GM19025 (cell line): ENCODE measurements around the gene CD22.

Experiments
- ATAC-seq: cut with Tn5 transposase; IDR thresholded peaks from one replicate; pipeline ENCODE4 v1.9.1; 2021; ENCODE audit warnings: mild to moderate bottlenecking, low read depth, moderate library complexity; ENCODE audit not compliant: unreplicated experiment

The CD22 gene

GRCh38 chr19:35310811-35311465 is 18.0 kb upstream of the CD22 start:
- ATAC-seq, result no peak

GRCh38 chr19:35311901-35312665 is 16.9 kb upstream of the CD22 start:
- no peak for ATAC-seq

- ATAC-seq, result no peak
These were observed 15.4 kb upstream of the CD22 start for GRCh38 chr19:35313587-35313986.

DNA sequence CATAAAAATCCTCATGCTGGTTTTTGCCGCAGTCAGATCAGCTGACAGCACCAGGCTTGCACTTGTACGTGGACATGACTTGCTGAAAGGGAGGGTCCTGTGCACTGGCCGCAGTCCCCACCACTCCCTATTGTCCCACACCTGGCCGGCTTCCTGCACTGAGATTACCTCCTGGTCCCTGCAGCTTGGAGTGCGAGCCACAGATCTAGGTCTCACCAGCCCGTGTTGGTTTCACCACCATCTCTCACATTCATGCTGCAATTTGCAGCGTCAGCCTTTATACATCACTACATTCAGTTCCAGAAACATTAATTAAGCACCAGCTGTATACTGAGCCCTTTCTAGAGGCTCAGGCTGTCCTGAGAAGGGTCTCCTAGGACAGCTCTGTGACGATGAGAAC is 15.0 kb upstream of the CD22 start:
- no peak for ATAC-seq

DNA sequence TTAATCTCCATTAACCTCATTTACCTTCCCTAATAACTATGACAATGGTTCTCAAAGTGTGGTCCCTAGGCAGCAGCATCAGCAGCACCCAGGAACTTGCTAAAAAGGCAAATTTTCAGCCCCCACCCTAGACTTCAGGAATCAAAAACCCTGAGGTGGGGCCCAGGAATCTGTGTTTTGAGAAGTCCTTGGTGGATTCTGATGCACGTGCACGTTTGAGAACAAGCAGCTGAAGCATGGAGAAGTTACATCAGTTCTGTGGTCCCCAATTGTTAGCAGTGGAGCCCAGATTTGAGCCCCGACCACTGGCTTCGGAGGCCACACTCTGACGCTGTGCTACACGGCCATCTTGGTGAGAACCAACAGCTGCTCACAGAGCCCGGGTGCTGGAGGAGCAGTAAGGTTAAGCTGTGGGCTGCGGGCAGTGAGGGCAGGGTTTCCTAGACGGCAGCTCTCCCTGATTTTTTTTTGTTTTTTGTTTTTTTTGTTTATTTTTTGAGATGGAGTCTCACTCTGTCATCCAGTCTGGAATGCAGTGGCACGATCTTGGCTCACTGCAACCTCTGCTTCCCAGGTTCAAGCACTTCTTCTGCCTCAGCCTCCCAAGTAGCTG is 14.0 kb upstream of the CD22 start:
- ATAC-seq, result no peak

DNA sequence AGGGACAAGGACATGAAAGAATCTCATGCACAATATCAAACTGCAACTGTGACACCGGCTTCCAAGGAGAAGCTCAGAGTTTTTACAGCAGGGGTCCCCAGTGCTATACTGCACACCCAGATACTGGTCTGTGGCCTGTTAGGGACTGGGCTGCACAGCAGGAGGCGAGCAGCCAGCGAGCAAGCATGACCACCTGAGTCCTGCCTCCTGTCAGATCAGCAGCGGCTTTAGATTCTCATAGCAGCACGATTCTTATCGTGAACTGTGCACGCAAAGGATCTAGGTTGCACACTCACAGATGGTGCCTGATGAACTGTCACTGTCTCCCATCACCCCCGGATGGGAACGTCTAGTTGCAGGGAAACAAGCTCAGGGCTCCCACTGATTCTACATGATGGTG is 13.1 kb upstream of the CD22 start:
- ATAC-seq, result no peak

DNA sequence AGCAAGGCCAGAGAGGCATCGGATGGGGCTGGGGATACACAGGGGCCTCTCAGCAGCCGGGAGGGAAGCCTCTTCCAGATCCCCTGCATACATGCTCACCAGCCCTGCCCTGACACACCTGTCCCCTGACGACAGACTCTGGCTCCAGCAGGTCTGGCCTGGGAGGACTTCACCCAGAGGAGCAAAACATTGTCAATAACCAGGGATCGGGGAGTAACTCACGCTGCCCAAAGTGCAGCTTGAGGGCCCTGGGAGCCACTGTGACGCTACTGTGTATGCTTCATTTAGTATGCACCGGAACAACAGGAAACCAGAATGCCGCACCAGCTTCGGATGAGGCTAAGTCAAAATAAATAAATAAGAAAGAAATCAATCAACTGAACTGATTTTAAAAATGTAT is 12.4 kb upstream of the CD22 start:
- ATAC-seq, result no peak

- no peak for ATAC-seq
These were observed 11.4 kb upstream of the CD22 start for GRCh38 chr19:35317464-35318043.

- no peak for ATAC-seq
These were observed 10.1 kb upstream of the CD22 start for GRCh38 chr19:35318679-35319448.

GRCh38 chr19:35320065-35320713 is 8.8 kb upstream of the CD22 start:
- no peak for ATAC-seq

DNA sequence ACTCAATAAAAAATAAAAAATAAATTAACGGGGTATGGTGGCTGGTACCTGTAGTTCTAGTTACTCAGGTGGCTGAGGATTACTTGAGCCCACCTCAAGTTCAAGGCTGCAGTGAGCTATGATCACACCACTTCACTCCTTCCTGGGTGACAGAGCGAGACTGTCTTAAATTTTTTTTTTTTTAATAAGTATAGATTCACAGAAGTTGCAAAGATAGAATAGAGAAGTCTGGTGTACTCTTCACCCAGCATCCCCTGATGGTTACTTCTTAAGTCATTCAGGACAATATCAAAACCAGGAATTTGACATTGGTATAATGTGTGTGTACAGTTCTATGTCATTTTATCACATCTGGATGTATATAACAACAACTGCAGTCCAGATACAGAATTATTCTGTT is 7.7 kb upstream of the CD22 start:
- no peak for ATAC-seq

- no peak for ATAC-seq
These were observed 7.0 kb upstream of the CD22 start for GRCh38 chr19:35322014-35322413.

- ATAC-seq, result no peak
These were observed 1.3 kb upstream of the CD22 start for GRCh38 chr19:35327642-35328041.

- no peak for ATAC-seq
These were observed 336 bp downstream of the CD22 start for GRCh38 chr19:35329323-35329722.

- ATAC-seq, result peak; percentile 46
These were observed 1.5 kb downstream of the CD22 start for GRCh38 chr19:35330475-35330874.

- ATAC-seq, result no peak
These were observed 2.7 kb downstream of the CD22 start for GRCh38 chr19:35331551-35332214.

- no peak for ATAC-seq
These were observed 3.8 kb downstream of the CD22 start for GRCh38 chr19:35332817-35333216.

GRCh38 chr19:35334144-35334753 is 5.3 kb downstream of the CD22 start:
- ATAC-seq, result no peak
